IPS DF 4.7 (cell line): ENCODE data around the gene SEMA5A.
A peak's percentile ranks its signal among the peaks of the same experiment; 100 is the strongest.

ENCODE experiments used
- DNase-seq: peaks from one replicate; pipeline ENCODE4 v3.0.0-alpha.2; 2013; ENCODE audit warnings: low spot score; ENCODE audit errors: extremely low read depth

Gene SEMA5A

DNA sequence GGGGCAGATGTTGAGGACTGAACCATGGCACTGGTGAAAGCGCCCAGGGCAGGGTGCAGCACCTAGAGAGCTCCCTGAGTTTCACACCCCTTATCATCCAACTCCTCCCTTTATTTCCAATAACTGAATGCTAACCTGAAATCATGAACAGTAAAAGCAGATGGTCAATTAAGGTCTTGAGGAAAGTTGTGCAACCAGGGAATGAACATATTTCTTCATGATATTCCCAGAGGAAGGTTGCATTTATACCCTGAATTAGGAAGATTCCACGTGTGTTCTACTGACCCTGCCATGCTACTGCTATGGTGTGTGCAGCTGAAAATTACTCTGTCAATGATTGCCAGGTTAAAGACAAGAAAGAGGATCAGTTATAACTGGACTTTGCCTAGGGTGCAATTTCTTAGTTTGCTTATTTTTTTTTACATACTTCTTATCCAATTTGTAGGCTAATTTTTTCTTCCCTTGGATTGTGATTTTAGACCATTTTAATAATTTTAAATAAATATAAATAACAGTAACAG, 319.8 kb downstream of the SEMA5A start:
- DNase-seq, result no peak

DNA sequence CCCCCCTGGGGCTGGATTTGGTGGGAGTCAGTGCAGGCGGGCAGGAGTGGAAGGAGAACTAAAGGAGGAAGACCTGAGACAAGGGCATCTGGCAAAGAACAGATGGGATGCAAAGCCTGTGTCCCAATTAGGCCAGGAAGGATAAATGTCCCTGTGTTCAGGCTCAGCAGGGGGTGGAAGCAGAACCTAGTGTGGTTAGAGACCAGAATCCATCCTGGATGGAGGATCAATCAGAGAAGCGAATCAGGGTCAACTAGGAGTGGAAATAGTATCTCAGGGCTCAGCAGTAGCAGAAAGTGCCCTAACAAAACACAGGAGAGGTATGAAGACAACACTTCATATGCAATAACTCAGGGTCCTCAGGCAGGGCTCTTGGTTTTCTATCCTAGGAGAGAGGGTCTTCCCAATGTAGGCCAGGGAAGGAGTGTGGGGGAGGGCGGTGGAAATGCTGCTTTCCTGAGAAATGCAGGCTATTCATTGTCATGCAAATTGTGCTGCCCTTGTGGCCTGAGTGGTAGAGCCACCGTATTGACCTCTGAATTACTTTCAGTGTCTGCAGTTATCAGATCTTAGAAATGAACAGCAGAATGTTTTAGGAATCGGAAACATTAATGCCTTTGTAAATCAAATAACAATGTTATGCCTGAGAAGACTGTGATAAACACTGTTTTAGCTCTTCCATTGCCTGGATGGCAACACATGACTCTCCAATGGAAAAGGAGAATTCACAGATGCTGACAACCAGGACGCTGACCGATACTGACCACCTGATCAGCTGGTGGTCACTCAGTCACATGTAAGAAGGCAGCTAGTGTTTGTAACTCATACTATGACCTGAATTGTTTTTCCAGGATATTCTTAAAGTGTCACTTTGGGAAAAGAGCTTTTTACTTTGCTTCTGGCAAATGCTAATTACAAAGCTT, 323.6 kb downstream of the SEMA5A start:
- DNase-seq, result peak; percentile 36

DNA sequence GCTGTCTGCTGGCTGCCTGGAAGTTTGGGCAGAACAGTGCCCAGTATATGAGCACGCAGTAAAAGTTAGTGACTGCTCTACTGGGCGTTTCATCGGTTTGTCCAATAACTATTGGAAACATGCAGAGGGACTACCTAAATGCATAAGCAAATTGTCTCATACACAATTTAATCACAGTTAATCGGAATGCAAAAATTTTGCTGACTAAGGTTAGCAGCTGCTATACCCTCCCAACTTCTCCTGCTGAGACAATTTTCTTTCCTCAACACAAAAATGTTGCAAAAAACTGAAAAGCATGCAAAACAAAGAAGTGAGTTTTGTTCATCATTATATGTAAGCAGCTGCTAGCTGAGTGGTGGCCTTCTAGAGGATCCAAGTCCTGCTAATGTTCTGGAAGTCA, 327.5 kb downstream of the SEMA5A start:
- DNase-seq, result no peak

DNA sequence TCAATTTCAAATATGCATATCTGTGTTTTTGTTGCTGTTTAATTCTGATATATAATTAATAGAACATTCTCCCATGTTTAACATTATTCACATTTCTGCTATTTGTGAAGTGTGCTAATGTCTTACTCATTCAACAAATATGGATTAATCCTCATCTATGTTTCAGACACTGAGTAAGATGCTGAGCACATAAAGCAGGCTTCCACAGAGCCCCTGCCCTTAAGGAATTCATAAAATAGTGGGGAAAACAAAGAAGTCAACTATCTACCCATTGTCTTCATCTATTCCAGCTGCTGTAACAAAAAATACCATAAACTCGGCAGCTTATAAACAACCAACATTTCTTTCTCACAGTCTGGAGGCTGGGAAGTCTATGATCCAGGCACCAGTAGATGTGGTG, 333.3 kb downstream of the SEMA5A start:
- DNase-seq, result no peak

DNA sequence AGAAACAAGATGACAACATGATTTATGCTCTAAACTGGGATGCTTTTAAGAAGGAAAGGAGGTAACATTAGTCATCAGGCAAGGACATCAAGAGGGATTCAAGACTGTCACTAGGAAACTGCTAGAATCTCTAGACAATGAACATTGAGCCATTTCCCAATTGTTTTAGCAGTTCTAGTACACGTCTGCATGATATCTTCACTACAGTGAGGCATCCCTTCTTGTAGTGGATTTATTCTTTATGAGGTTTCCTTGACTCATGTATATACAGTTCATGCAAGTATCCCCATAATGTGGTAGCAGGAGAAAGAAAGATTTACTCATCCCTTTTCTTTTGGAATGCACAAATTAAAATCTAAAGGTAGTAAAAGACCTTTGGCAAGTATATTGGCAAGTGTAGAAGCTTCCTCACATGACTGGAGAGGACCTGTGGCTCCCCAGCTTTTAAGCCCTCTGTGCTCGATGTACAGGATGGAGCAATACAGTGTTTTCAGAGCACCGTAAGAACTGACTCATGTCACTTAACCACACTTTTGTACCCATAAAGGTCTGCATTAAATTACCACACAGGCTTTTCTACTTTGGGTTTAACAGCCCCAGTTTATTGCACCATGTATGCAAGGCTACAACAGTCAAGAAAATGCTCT, 335.9 kb downstream of the SEMA5A start:
- DNase-seq, result no peak

DNA sequence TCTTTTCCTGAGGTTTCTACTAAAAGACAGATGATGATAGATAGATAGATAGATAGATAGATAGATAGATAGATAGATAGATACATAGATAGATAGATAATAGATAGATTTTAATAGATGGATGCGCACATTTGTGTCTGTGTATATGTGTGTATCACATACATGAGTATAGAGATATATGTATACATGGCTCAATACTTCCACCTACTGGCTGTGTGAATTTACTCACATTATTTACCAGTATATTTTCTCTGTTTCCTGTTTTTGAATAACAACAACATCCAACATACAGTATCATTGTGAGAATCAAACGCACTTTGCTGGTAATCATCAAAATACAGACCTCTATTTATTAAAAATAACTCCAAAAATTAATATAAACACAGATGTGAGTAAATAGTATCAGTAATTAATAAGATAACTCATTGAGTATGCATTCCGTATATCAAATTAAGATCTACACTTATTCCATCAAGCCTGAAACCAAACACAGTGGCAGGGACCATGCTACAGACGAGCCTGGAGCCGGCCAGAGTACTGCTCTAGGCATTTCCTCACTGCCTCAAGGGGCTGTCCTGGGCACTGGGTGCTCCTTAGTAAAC, 338.0 kb downstream of the SEMA5A start:
- no peak for DNase-seq

DNA sequence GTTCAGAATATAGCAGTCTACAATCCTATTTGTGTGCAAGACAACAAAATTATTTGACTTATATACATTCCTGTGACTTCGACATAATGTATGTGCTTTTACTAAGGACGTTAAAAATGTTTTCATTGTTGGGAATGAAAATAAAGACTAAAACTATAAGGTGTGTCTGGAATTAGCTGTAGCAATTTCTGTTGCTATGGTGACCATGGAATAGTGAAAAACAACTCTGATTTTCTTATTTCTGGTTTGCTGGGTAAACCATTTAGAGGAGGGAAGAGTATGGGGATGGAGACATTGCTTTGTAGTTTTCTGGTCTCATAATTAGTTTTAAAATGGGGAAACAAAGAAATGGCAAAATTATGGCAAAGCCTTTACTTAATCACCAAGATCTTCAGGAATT, 343.2 kb downstream of the SEMA5A start:
- no peak for DNase-seq

DNA sequence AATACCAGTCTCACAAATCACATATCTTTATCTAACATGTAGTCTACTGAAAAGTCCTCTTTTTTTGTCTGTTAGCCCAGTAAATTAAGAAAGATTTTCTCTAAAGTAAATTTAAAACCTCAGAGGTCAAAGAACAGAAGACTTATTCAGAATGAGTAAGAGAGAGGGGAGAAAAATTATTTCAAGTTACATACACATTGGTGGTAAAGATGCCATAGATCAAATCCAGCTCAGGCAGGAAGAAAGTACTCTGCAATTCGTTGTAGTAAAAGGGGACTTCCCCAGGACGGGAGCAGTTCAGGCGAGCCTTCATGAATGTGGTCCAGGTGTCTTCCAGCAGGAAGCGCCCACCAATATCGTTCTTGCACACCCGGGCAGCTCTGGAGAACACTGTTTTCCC, 344.1 kb downstream of the SEMA5A start:
- DNase-seq, result no peak

DNA sequence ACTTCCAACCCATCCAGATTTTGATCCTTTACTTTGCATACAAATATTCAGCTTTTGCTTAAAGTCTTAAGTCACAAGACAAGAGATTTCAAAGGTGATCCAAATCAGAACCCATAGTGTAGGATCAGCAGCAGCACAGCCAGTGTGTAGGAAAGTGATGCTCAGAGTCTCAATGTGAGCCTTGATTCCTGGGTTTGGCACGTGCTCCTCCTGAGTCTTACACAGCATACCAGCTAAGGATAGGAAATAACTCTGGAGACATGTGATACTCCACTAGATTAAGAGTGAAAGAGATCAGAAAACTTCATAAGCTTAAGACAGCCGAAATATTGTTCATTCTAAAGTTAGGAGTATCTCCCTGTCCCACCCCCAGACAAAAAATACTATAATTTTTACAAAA, 344.9 kb downstream of the SEMA5A start:
- DNase-seq, result no peak

DNA sequence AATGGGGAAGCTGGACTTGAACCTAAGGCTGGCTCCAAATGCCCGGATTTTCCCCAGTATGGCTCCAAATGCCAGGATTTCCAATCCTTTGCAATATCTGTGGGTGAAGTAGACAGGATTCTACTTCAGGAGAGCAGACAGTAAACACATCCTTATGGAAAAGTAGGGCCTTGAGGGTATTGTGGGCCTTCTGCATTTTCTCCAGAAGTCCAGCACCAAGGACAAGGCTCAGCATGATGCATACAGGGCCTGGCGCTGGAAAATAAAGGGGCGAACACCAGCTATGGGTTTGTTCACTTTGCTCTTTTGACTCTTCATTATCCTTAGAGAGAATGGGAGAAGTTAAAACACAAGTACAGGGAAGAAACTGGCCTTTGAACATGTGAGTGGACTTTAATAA, 347.5 kb downstream of the SEMA5A start:
- no peak for DNase-seq

DNA sequence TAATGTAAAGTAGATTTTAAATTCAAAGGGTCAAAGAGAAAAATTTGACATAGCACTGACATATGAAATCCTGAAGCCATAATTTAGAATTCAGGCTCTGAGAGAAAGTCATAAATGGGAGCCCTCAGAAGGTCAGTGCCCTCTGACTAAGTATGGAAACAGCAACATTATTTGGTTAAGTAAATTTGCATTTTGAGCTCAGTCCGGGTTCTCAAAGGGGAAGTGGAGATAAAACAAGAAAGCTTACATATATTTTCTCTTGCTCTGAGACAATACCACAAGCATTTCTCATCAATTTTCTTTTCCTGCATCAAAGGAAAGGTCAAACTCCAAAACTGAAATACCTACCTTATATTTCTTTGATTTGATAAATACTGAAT, 348.0 kb downstream of the SEMA5A start:
- DNase-seq, result no peak

DNA sequence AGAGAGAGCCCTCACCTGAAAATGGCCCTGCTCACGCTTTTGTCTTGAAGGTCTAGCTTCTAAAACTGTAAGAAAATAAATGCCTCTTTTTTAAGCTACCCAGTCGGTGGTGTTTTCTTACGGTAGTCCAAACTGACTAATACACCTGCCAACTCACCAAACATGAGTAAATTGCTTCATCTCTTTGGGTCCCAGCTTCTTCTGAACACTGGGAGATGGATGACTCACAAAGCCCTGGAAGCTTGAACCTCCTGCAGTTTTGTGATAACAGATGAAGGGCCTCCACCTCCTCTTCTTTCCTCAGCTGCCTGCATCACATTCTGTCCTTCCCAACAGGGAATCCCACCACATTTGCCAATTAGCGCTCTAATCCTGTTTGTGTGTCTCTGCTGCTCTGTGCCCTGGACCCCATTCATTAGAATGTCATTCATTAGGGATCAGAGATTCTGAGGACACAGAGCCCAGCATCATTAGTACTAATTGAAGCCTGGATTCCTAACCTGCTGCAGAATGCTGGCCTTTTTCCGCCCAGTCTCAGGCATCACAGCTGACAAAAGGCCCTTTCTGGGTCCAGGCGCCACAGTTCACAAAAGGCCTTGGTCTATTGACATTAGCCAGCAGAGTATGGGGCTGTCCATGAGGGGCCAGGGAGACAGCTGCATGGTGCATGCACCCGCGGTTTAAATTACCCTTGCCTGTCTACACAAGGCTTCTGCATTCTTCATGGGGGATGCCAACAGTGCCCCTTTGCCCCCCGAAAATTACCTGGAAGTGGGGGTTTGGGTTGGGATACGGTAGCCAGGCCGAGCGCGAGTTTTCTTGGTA, 349.3 kb downstream of the SEMA5A start:
- DNase-seq, result no peak

DNA sequence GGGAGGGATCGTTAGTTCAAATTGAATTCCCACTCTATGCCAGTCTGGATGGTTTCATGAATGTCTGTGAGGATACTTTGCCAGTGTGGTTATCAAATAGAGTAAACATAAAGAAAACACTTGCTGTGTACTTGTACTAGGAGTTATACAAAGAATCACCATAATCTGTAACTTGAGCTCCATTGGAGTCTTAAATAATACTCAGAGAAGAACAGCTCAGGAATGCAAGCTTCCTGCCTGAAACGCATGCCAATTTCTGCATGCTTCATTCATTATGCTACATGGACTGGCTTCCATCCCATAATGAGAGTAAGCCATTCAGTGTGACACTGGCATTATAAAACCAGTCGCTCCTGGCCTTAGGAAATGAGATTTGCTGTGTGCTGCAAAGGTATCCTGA, 351.4 kb downstream of the SEMA5A start:
- DNase-seq, result no peak

DNA sequence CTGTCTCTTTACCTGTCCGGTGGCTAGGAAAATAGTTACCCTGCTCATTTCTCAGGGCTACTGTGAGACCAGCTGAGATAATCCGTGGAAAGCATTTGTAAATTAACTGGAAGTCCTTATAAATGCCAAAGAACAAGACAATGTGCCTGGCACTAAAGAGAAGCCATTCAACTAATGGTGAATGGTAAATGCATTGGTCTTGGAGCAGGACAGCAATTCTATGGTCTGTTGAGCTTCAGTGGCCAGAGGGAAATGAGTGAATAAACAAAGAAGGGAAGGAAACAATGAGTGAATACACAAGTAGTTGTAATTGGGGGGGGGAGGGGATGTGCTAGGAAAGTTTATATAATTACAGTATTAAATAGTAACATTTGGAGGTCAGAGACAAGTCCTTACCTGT, 353.6 kb downstream of the SEMA5A start:
- no peak for DNase-seq

DNA sequence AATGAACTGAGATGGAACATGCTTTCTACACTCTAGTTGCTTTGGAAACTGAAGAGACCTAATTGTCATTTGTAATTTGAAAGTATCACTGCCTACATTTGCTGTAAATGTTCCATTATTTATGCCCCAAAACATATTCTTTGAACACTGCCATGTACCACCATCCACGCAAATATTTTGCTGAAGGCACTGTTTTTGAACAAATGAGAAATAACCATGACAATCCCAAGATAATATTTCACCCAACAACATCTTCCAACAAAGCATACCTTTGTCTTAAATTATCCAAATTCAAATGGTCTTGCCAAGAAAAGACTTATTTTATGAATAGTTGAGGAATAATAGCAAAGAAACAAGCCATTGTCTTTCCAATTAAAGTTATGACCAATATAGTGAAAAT, 356.2 kb downstream of the SEMA5A start:
- no peak for DNase-seq

DNA sequence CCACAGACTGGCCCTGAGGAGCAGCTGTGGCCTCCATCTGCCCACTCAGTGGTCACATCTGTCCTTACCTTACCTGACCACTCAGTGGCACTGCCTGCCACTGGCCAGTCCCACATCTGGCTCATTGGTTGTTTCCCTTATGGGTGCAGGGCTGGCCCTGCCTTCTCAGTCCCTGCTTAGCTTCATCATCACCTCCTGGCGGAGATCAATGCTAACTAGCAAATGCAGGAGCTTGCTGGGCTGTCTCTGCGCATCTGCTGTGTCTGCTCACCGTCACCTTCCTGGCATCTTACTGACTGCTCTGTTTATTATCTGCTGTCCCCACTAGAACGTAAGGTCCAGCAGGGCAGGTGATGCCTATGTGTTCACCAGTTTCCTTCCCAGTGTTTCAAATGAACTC, 356.9 kb downstream of the SEMA5A start:
- DNase-seq, result no peak

DNA sequence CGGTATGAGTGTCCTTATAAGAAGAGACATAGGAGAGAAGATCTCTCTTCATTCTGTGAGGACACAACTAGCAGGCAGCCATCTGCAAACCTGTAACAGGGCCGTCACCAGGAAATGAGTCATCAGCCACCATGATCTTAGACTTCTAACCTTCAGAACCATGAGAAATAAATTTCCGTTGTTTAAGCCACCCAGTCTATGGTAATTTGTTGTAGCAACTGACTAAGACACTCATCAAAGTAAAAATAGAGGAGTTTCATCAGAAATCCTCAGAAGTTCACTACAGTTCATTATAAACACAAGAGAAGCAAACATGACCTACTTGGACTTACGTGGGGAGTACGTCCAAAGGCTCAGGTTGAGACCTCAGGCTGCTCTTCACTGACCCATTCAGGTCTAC, 357.7 kb downstream of the SEMA5A start:
- no peak for DNase-seq

DNA sequence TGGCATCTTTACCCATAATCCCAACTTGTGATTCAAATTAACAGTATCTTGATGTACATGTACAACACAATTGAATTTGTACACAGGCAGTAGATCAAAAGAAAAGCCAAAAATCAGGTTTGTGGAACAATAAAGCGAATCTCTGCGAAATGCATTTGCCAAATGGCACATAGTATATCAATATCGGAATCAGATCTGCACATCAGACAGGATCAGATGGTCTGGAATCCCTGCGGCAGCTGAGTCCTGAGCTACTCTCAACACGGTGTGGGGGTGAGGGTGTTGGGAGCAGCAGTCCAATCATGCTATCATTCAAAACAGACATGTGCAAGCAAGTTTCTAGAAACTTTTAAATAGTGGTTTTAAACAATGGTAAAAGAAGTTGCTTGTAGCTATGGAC, 358.3 kb downstream of the SEMA5A start:
- no peak for DNase-seq

DNA sequence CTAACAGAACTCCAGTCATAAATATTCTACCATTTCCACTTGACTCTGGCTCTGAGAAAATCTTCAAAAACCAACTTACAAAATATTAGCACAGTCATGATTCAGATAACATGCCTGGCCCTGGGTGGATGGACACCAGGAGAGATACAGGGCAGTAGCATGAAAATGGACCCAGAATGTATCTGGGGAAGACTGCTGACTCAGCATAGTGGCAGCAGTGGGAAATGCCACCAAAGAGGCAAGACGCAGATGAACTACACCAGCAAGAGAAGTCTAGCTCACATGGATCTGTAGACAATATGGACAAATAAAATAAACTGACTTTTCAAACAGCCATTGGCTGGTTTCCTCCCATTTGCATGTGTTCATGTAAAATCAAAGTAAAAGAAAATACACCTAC, 359.8 kb downstream of the SEMA5A start:
- no peak for DNase-seq

DNA sequence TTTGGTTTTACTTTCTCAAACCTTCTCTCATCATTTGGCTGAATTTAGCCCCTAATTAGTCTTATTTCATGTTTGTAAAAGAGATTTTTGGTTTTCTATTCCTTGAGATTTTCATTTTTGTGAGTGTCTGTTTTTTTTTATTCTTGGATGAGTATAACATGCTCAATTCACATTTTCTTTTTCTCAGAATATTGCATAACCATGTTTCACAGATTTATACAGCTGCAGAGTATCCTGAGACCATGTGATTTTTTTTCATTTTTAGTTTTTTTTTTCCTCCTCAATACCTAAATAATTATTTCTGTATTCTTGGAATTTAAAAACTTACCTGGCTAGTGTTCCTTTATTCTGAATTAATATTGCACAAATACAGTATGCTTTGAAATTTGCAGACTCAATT, 361.9 kb downstream of the SEMA5A start:
- DNase-seq, result no peak

DNA sequence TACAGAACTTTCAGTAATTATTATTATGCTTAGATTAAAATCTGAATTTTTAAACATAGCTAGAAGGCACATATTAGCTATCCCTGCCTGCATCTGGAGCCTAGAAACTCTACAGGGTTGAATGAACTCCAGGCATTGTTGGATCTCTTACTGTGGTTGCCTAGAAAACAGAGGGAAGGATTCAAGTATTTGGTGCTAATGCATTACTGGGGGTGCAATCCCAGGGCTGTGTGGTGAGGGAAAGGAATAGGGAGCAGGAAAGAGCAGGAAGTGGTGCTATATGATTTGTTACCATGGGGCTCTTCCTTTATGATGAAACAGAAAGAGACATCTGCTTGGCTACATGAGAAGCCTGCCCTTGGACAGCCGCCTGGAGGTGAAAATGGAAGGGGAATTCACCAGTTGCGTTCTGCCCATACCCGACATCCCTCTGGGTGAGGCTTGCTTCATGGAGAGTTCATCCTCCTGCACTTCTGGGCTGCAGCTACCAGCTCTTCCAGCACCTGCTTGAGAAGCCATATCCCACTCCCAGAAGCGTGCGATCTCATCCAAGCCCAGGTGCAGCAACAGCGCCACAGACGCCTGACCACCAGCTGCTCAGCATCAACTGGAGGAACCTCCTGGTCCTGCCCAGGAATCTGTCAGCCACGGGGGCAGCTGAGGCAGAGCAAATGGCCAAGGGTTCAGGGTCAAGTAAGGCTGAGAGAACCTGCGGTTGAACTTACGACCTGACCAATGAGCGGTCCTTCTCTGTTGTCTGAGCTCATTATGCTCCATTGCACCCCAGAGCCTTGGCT, 362.8 kb downstream of the SEMA5A start:
- no peak for DNase-seq
